NCI-H345 treated with DMSO at 0.1 percent for 48 hours (cell line): ENCODE results near the gene STAM2.
"Not testable (repeated sequence)": the region's sequence is repeated elsewhere in the genome, so short reads cannot be mapped to it uniquely, and the experiment has no call there.

ENCODE experiments used
- DNase-seq: peaks from one replicate; lab custom pipeline; 2025; ENCODE audit not compliant: unreplicated experiment; lab: John Stamatoyannopoulos, UW

Gene STAM2

DNA sequence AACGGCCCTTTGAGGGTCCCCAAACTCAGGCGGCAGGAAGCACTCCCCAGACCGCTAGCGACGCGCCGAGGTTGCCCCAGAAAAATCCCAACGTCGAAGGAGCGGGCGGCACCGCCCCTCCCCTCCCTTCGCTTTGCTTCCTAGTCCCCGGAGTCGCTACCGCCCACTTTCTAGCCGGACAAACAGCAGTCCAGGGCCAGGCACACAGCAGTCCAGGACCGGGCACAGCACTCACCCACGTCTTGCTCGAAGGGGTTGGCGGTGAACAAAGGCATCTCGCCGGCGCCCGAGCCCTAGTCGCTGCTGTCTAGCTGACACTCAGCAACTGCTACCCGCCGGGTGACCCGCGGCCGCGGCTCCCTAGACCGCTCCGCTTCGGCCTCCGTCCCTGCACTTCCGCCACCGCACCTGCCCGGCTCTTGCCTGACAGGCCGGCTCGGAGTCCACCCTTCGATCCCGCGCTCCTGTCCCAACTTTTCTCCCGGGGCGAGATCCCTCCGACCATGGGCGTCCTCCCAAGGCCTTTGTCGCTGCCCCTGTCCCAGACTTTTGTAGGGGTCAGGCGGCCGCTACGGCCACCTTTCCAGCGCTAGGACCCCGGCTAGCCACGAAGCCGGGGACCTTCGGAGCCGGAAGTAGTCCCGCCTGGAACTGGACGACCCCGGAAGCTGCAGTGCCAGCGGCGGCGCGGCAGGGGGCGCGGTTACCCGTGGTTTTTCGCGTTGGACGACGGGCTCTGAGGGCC is at the start of gene STAM2:
Gene STAM2 (minus strand): TSS at position 396 of the 745 bp plus-strand sequence. CDS start 121 bp downstream, at position 275.
- peak; percentile 68 for DNase-seq

GRCh38 chr2:152223977-152224376 is 48.4 kb upstream of the STAM2 start:
- no peak for DNase-seq

GRCh38 chr2:152222975-152223637 is 47.5 kb upstream of the STAM2 start:
- DNase-seq, result peak; percentile 71

DNA sequence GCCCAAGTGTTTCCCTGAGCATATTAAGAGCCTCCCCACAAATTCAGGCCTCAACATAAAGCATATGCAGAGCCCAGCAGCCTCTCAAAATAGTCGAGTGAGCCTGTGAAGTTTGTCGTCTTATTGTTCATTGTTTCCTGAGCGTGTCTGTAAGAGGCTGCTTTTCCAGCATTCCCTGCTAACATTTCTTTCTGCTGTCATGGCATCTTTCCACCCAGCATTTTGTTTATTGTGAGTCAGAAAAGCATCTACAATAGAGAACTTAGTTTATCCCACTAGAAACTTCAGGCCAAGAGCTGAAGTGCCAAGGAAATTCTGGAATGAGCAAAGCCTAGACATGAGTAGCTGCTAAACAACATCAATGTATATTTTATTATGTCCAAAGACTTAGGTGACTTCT is 46.3 kb upstream of the STAM2 start:
- DNase-seq, result no peak

- no peak for DNase-seq
Measured at GRCh38 chr2:152219077-152219828, 43.7 kb upstream of the STAM2 start.

GRCh38 chr2:152201466-152201830 is 25.9 kb upstream of the STAM2 start:
- no peak for DNase-seq

- DNase-seq, result no peak
Measured at GRCh38 chr2:152200565-152201465, 25.3 kb upstream of the STAM2 start.

DNA sequence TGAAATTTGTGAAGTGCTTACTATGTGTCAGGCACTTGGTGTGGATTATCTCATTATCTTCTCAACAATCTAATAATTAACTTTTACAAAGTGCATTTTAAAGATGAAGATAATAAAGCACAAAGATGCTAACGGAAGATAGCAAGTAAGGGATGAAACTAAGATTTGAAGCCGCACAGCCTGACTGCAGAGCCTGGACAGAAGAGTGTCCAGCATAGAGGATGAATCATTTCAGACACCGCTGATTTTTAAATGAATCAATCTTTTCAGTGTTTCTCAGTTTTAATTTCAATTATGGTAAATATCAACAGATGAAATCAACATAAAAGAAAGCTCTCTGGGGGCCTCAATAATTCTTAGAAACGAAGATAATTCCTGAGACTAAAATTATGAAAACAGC is 24.5 kb upstream of the STAM2 start:
- no peak for DNase-seq

DNA sequence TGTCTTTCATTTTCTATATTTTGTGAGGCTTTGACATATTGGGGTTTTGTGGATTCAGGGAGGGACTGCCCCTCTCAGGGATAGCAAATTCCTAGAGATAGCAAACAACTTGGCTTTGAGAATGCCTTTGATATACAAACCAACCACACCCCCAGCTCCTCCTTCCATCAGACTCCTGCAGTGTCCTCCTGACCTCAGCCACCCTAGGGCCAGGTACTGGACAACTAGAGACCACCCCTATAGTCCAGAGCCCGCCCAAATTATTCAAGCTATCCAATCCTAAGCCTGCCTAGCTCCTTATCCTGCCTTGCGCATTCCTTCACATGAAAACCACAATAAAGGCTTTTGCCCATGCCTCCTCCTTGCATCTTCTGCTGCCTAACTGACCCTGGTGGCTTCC is 22.9 kb upstream of the STAM2 start:
- DNase-seq, result no peak

DNA sequence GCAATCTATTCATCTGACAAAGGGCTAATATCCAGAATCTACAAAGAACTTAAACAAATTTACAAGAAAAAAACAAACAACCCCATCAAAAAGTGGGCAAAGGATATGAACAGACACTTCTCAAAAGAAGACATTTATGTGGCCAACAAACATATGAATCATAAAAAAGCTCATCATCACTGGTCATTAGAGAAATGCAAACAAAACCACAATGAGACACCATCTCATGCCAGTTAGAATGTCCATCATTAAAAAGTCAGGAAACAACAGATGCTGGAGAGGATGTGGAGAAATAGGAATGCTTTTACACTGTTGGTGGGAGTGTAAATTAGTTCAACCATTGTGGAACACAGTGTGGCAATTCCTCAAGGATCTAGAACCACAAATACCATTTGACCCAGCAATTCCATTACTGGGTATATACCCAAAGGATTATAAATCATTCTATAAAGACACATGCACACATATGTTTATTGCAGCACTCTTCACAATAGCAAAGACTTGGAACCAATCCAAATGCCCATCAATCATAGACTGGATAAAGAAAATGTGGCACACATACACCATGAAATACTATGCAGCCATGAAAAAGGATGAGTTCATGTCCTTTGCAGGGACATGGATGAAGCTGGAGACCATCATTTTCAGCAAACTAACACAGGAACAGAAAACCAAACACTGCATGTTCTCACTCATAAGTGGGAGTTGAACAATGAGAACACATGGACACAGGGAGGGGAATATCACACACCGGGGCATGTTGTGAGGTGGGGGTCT is 22.1 kb upstream of the STAM2 start:
- DNase-seq, result not testable (repeated sequence)

GRCh38 chr2:152189622-152190495 is 14.3 kb upstream of the STAM2 start:
- DNase-seq, result peak; percentile 16

GRCh38 chr2:152186808-152187207 is 11.2 kb upstream of the STAM2 start:
- not testable (repeated sequence) for DNase-seq

- no peak for DNase-seq
Measured at GRCh38 chr2:152186262-152186661, 10.7 kb upstream of the STAM2 start.

GRCh38 chr2:152183401-152184073 is 8.0 kb upstream of the STAM2 start:
- no peak for DNase-seq

DNA sequence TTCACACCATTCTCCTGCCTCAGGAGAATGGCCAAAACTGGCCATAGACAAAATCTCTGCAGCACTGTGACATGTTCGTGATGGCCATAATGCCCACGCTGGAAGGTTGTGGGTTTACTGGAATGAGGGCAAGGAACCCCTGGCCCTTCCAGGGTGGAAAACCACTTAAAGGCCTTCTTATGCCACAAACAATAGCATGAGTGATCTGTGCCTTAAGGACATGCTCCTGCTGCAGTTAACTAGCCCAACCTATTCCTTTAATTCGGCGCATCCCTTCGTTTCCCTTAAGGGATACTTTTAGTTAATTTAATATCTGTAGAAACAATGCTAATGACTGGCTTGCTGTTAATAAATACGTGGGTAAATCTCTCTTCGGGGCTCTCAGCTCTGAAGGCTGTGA is 2.1 kb upstream of the STAM2 start:
- not testable (repeated sequence) for DNase-seq

- no peak for DNase-seq
Measured at GRCh38 chr2:152176113-152176714, 651 bp upstream of the STAM2 start.

- no peak for DNase-seq
Measured at GRCh38 chr2:152175012-152175367, 573 bp downstream of the STAM2 start.

DNA sequence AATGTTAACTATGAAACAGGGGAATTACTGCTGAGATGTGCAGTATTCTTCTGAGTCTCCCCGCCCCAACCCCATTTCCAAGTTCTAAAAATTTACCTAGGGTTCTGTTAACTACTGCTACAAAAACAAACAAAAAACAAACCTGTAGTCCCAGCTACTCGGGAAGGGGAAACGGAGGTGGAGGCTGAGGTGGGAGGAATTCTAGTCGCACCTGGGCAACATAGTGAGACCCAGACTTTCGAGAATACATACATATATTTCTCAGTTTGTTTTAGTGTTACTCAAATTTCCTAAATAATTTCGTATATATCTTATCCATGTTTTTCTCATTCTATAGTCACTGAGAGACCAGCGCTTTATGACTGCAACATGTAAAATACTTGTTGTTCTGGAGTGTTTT is 989 bp downstream of the STAM2 start:
- DNase-seq, result no peak
